WTC11 (cell line): ENCODE measurements around the gene RTP2.

ENCODE experiments used
- CREB1 ChIP-seq: sonication (generic); formaldehyde crosslinking; IDR thresholded peaks from 2 replicates; pipeline ENCODE4 v1.8.0; 2023; ENCODE audit warnings: mild to moderate bottlenecking, missing genetic modification reagents
- ELF4 ChIP-seq: sonication (generic); formaldehyde crosslinking; IDR thresholded peaks from 2 replicates; pipeline ENCODE4 v1.8.1; 2022; ENCODE audit warnings: low read depth, mild to moderate bottlenecking, moderate library complexity, missing genetic modification reagents
- ZNF671 ChIP-seq: fragments of 250-450 bp; sonication (Bioruptor Pico); IDR thresholded peaks from 2 replicates; pipeline ENCODE4 v1.8.0; 2021; ENCODE audit warnings: mild to moderate bottlenecking
- TF ChIP-seq, protein P1 (sequence below): sonication (generic); formaldehyde crosslinking; IDR thresholded peaks from 2 replicates; pipeline ENCODE4 v1.8.1; 2022; ENCODE audit warnings: low read depth, missing genetic modification reagents, borderline replicate concordance
- TF ChIP-seq, protein P2 (sequence below): fragments of 200-600 bp; IDR thresholded peaks from 2 replicates; pipeline ENCODE4 v1.8.0; 2022; ENCODE audit warnings: antibody characterized with exemption
- TF ChIP-seq, protein P3 (sequence below): sonication (generic); formaldehyde crosslinking; IDR thresholded peaks from 2 replicates; pipeline ENCODE4 v1.8.0; 2022; ENCODE audit warnings: mild to moderate bottlenecking, missing genetic modification reagents

DNA sequence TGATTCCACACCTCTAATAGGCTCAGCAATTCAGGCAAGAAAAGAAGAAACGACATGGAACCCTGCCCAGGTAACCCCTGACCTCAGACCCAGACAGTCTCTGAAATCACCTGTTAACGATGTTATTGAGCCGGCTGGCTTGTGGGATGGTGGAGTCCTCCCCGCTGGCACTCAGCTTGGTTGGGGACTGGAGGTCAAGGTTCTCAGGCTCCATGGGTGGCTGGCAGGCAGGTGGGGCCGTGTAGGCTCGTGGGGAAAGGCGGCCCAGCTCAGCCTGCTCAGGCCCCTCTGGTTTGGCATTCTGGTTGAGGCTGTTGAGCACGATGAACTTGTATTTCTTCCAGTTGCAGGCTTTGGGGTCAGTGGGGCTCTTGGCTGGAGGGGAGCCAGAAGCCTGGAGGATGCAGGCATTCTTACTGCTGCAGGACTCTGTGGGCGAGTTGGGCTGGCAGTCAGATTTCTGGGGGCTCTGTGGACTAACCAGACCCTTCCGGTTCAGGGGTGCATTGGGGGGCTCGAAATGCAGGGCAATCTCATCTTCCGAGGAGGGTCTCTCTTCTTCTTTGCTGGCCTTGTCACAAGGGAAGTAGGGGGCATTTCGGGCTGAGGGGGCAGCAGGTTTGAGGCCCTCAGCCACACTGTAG lies 26.7 kb upstream of the RTP2 start:
- TF ChIP-seq ELF4 (CRISPR knock-in tag): no peak
- TF ChIP-seq, protein P1, sequence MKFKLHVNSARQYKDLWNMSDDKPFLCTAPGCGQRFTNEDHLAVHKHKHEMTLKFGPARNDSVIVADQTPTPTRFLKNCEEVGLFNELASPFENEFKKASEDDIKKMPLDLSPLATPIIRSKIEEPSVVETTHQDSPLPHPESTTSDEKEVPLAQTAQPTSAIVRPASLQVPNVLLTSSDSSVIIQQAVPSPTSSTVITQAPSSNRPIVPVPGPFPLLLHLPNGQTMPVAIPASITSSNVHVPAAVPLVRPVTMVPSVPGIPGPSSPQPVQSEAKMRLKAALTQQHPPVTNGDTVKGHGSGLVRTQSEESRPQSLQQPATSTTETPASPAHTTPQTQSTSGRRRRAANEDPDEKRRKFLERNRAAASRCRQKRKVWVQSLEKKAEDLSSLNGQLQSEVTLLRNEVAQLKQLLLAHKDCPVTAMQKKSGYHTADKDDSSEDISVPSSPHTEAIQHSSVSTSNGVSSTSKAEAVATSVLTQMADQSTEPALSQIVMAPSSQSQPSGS (CRISPR knock-in tag): no peak
- TF ChIP-seq ZNF671 (CRISPR knock-in tag): no peak
- TF ChIP-seq CREB1 (CRISPR knock-in tag): no peak
- TF ChIP-seq, protein P2, sequence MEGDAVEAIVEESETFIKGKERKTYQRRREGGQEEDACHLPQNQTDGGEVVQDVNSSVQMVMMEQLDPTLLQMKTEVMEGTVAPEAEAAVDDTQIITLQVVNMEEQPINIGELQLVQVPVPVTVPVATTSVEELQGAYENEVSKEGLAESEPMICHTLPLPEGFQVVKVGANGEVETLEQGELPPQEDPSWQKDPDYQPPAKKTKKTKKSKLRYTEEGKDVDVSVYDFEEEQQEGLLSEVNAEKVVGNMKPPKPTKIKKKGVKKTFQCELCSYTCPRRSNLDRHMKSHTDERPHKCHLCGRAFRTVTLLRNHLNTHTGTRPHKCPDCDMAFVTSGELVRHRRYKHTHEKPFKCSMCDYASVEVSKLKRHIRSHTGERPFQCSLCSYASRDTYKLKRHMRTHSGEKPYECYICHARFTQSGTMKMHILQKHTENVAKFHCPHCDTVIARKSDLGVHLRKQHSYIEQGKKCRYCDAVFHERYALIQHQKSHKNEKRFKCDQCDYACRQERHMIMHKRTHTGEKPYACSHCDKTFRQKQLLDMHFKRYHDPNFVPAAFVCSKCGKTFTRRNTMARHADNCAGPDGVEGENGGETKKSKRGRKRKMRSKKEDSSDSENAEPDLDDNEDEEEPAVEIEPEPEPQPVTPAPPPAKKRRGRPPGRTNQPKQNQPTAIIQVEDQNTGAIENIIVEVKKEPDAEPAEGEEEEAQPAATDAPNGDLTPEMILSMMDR: no peak
- TF ChIP-seq, protein P3, sequence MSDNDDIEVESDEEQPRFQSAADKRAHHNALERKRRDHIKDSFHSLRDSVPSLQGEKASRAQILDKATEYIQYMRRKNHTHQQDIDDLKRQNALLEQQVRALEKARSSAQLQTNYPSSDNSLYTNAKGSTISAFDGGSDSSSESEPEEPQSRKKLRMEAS: no peak
